ENCODE data around the gene IER5L.

- TF ChIP-seq CTCF (IDR thresholded peaks at IDR 0.05 in 4 of 5, conservative IDR thresholded peaks at IDR 0.05 in 1 of 5) (no peak), POLR2A (IDR thresholded peaks at IDR 0.05) (no peak)
Observed at GRCh38 chr9:129211686-129212085, 33.6 kb upstream of the IER5L start.

All from gastrocnemius medialis (tissue), 4 donors.